ENCODE results near the gene PHLPP1.

The PHLPP1 gene

GRCh38 chr18:62767321-62767720, 52.0 kb downstream of the PHLPP1 start:
- Mint-ChIP-seq H3K4me1 (peaks cover 20 to 46% of the 10 kb centered on the region in 2 donors), H3K27ac (no peak overlapping the region), H3K27me3 (no peaks in the 10 kb centered on the region), H3K36me3 (peaks cover 13 to 22% of the 10 kb centered on the region in 2 donors), H3K9me3 (peaks cover 0 to 1% of the 10 kb centered on the region in 2 donors), H3K4me3 (no peak overlapping the region)
- ATAC-seq (replicated peaks) = no peak
- no peak for DNase-seq

- Mint-ChIP-seq H3K36me3 (peaks cover 13 to 21% of the 10 kb centered on the region in 2 donors), H3K27me3 (no peaks in the 10 kb centered on the region), H3K4me1 (peaks cover 19 to 43% of the 10 kb centered on the region in 2 donors), H3K27ac (no peak overlapping the region), H3K4me3 (no peak overlapping the region), H3K9me3 (peaks cover 0 to 1% of the 10 kb centered on the region in 2 donors)
- ATAC-seq (replicated peaks) (no peak), DNase-seq (no peak)
Measured at GRCh38 chr18:62767836-62768557, 52.7 kb downstream of the PHLPP1 start.

- Mint-ChIP-seq H3K36me3 (peaks cover 7 to 15% of the 10 kb centered on the region in 2 donors), H3K4me1 (peaks cover 13 to 38% of the 10 kb centered on the region in 2 donors), H3K9me3 (peaks cover 0 to 1% of the 10 kb centered on the region in 2 donors), H3K27me3 (no peaks in the 10 kb centered on the region), H3K27ac (no peak overlapping the region), H3K4me3 (no peak overlapping the region)
- ATAC-seq (replicated peaks) (no peak), DNase-seq (no peak)
Measured at GRCh38 chr18:62768558-62768943, 53.2 kb downstream of the PHLPP1 start.

GRCh38 chr18:62769216-62769615, 53.9 kb downstream of the PHLPP1 start:
- Mint-ChIP-seq H3K36me3 (peaks cover 3 to 16% of the 10 kb centered on the region in 2 donors), H3K9me3 (peaks cover 0 to 1% of the 10 kb centered on the region in 2 donors)

GRCh38 chr18:62771494-62772270, 56.3 kb downstream of the PHLPP1 start:
- ATAC-seq (replicated peaks) (peak; percentile 77 to 93), DNase-seq (no peak)
- Mint-ChIP-seq H3K27me3 (no peaks in the 10 kb centered on the region), H3K4me1 (peaks cover 13 to 42% of the 10 kb centered on the region in 2 donors), H3K36me3 (peaks cover 7 to 14% of the 10 kb centered on the region in 2 donors), H3K27ac (peak overlapping the region; percentile 9), H3K9me3 (peaks cover 0 to 3% of the 10 kb centered on the region in 2 donors), H3K4me3 (no peak overlapping the region)

More at GRCh38 chr18:62769216-62769615, 53.9 kb downstream of the PHLPP1 start:
- H3K4me1 Mint-ChIP-seq = peaks cover 16 to 36% of the 10 kb centered on the region in 2 donors
- no peak overlapping the region for H3K27ac Mint-ChIP-seq
- ATAC-seq (replicated peaks) = no peak
- no peak for DNase-seq
- H3K4me3 Mint-ChIP-seq = no peak overlapping the region
- no peaks in the 10 kb centered on the region for H3K27me3 Mint-ChIP-seq

- Mint-ChIP-seq H3K27me3 (no peaks in the 10 kb centered on the region), H3K9me3 (peaks cover 0 to 3% of the 10 kb centered on the region in 2 donors), H3K27ac (no peak overlapping the region), H3K4me3 (no peak overlapping the region), H3K4me1 (peaks cover 19 to 46% of the 10 kb centered on the region in 2 donors), H3K36me3 (peaks cover 7 to 14% of the 10 kb centered on the region in 2 donors)
- DNase-seq = no peak
- ATAC-seq (replicated peaks) = no peak
Measured at GRCh38 chr18:62772860-62773584, 57.7 kb downstream of the PHLPP1 start.

- Mint-ChIP-seq H3K27me3 (no peaks in the 10 kb centered on the region), H3K4me3 (no peak overlapping the region), H3K27ac (no peak overlapping the region), H3K4me1 (peaks cover 18 to 48% of the 10 kb centered on the region in 2 donors), H3K36me3 (peaks cover 7 to 14% of the 10 kb centered on the region in 2 donors), H3K9me3 (peaks cover 0 to 3% of the 10 kb centered on the region in 2 donors)
- ATAC-seq (replicated peaks) (no peak), DNase-seq (no peak)
Measured at GRCh38 chr18:62773691-62774090, 58.4 kb downstream of the PHLPP1 start.

- ATAC-seq (replicated peaks) = no peak
- no peak overlapping the region for H3K27ac Mint-ChIP-seq
- peaks cover 5 to 10% of the 10 kb centered on the region in 2 donors for H3K36me3 Mint-ChIP-seq
Measured at GRCh38 chr18:62776024-62776570, 60.8 kb downstream of the PHLPP1 start.

GRCh38 chr18:62777814-62778213, 62.5 kb downstream of the PHLPP1 start:
- Mint-ChIP-seq H3K4me1 (peaks cover 28 to 64% of the 10 kb centered on the region in 2 donors), H3K27me3 (no peaks in the 10 kb centered on the region), H3K36me3 (peaks cover 6 to 11% of the 10 kb centered on the region in 2 donors), H3K9me3 (peaks cover 0 to 1% of the 10 kb centered on the region in 2 donors), H3K27ac (no peak overlapping the region), H3K4me3 (no peak overlapping the region)
- DNase-seq (no peak), ATAC-seq (replicated peaks) (no peak)

More at GRCh38 chr18:62776024-62776570, 60.8 kb downstream of the PHLPP1 start:
- Mint-ChIP-seq H3K4me3 (no peak overlapping the region), H3K4me1 (peaks cover 27 to 62% of the 10 kb centered on the region in 2 donors), H3K27me3 (no peaks in the 10 kb centered on the region), H3K9me3 (peaks cover 0 to 1% of the 10 kb centered on the region in 2 donors)
- no peak for DNase-seq

GRCh38 chr18:62778976-62779869, 63.9 kb downstream of the PHLPP1 start:
- peaks cover 0 to 1% of the 10 kb centered on the region in 2 donors for H3K9me3 Mint-ChIP-seq
- H3K4me3 Mint-ChIP-seq = peak overlapping the region; percentile 14 to 61
- peaks cover 3 to 11% of the 10 kb centered on the region in 2 donors for H3K36me3 Mint-ChIP-seq
- H3K27ac Mint-ChIP-seq = peak overlapping the region; percentile 42
- H3K27me3 Mint-ChIP-seq = no peaks in the 10 kb centered on the region
- ATAC-seq (replicated peaks) (peak; percentile 89 to 90), DNase-seq (no peak)
- H3K4me1 Mint-ChIP-seq = peaks cover 29 to 70% of the 10 kb centered on the region in 2 donors

- no peak for DNase-seq
- Mint-ChIP-seq H3K36me3 (peaks cover 0 to 8% of the 10 kb centered on the region in 2 donors), H3K9me3 (no peaks in the 10 kb centered on the region), H3K4me3 (no peak overlapping the region), H3K27ac (peak overlapping the region; percentile 66), H3K4me1 (peaks cover 44 to 79% of the 10 kb centered on the region in 2 donors), H3K27me3 (no peaks in the 10 kb centered on the region)
- ATAC-seq (replicated peaks) = no peak
Measured at GRCh38 chr18:62781262-62781661, 65.9 kb downstream of the PHLPP1 start.

- no peaks in the 10 kb centered on the region for H3K27me3 Mint-ChIP-seq
Measured at GRCh38 chr18:62781893-62782292, 66.6 kb downstream of the PHLPP1 start.

More at GRCh38 chr18:62781893-62782292, 66.6 kb downstream of the PHLPP1 start:
- no peak overlapping the region for H3K27ac Mint-ChIP-seq
- DNase-seq (no peak), ATAC-seq (replicated peaks) (no peak)
- H3K36me3 Mint-ChIP-seq = peaks cover 0 to 8% of the 10 kb centered on the region in 2 donors
- peaks cover 46 to 82% of the 10 kb centered on the region in 2 donors for H3K4me1 Mint-ChIP-seq
- no peaks in the 10 kb centered on the region for H3K9me3 Mint-ChIP-seq
- H3K4me3 Mint-ChIP-seq = no peak overlapping the region
